Myocyte (in vitro differentiated cells): ENCODE results near the gene LPCAT2. TPM values are rescaled to one million over a fixed set of nuclear protein-coding genes. Genes with fewer than 3 reads are reported as not detected.

ENCODE experiments used
- DNase-seq: peaks from one replicate; pipeline ENCODE4 v3.0.0-alpha.2; 2012; ENCODE audit warnings: low read depth
- polyA plus RNA-seq: library from polyadenylated mRNA; unstranded; fragments of >200 nt; gene quantifications from one replicate; pipeline ENCODE4 v1.2.1, GENCODE V29; 2012; ENCODE audit warnings: missing spikeins
- total RNA-seq: library from RNA; depleted of rRNA; stranded (reverse); fragments of >200 nt; gene quantifications from 2 replicates; pipeline ENCODE4 v1.2.3, GENCODE V29; 2014

Gene LPCAT2
- total RNA-seq, result 5.8 and 6.2 TPM in 2 replicates
- 9.6 TPM for polyA plus RNA-seq

GRCh38 chr16:55508941-55509931 is at the start of gene LPCAT2:
TSS of gene LPCAT2 (plus strand) at chr16:55509072. CDS start at chr16:55509182, 110 bp downstream.
- DNase-seq, result peak; percentile 75

- DNase-seq, result no peak
Observed at GRCh38 chr16:55462241-55462640, 46.6 kb upstream of the LPCAT2 start.

- no peak for DNase-seq
Observed at GRCh38 chr16:55464375-55464774, 44.5 kb upstream of the LPCAT2 start.

GRCh38 chr16:55465077-55465896 is 43.6 kb upstream of the LPCAT2 start:
- peak; percentile 85 for DNase-seq

- DNase-seq, result no peak
Observed at GRCh38 chr16:55466209-55466608, 42.7 kb upstream of the LPCAT2 start.

- DNase-seq, result no peak
Observed at GRCh38 chr16:55467898-55468297, 41.0 kb upstream of the LPCAT2 start.

- DNase-seq, result peak; percentile 51
Observed at GRCh38 chr16:55468352-55468990, 40.4 kb upstream of the LPCAT2 start.

GRCh38 chr16:55469821-55470532 is 38.9 kb upstream of the LPCAT2 start:
- DNase-seq, result no peak

- DNase-seq, result peak; percentile 74
Observed at GRCh38 chr16:55470533-55471371, 38.1 kb upstream of the LPCAT2 start.

- peak; percentile 53 for DNase-seq
Observed at GRCh38 chr16:55471448-55472097, 37.3 kb upstream of the LPCAT2 start.

- DNase-seq, result no peak
Observed at GRCh38 chr16:55473587-55473986, 35.3 kb upstream of the LPCAT2 start.

- no peak for DNase-seq
Observed at GRCh38 chr16:55474821-55475220, 34.1 kb upstream of the LPCAT2 start.

- no peak for DNase-seq
Observed at GRCh38 chr16:55475919-55476318, 33.0 kb upstream of the LPCAT2 start.

GRCh38 chr16:55476625-55477533 is 32.0 kb upstream of the LPCAT2 start:
- peak; percentile 84 for DNase-seq

GRCh38 chr16:55477736-55478135 is 31.1 kb upstream of the LPCAT2 start:
- no peak for DNase-seq

- DNase-seq, result peak; percentile 71
Observed at GRCh38 chr16:55478827-55479429, 29.9 kb upstream of the LPCAT2 start, which contains the start of gene MMP2. TSS of gene MMP2 (plus strand) at chr16:55479198. CDS start at chr16:55479480, 282 bp downstream.

GRCh38 chr16:55479430-55480140 is 29.3 kb upstream of the LPCAT2 start:
- peak; percentile 34 for DNase-seq
